GM19397 (cell line): Measurements from ENCODE around the gene STAP1.
A peak's percentile ranks its signal among the peaks of the same experiment; 100 is the strongest.

Experiments
- ATAC-seq: cut with Tn5 transposase; IDR thresholded peaks from one replicate; pipeline ENCODE4 v1.9.1; 2021; ENCODE audit warnings: mild to moderate bottlenecking, moderate library complexity; ENCODE audit not compliant: unreplicated experiment

The STAP1 gene

DNA sequence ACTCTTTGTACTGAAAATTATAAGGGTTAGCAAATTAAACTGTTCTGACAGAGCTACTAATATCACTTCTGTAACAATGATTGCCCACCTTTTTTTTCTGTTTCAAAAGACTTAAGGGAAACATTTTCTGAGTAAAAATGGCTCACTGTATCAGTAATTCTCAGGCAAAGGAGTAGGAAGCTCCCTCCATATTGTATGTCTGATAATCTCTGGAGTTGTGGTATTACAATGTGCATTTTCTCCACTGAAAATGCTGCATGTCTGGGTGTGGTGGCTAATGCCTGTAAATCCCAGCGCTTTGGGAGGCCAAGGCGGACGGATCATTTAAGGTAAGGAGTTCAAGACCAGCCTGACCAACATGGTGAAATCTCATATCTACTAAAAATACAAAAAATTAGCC is 4.4 kb upstream of the STAP1 start:
- no peak for ATAC-seq

DNA sequence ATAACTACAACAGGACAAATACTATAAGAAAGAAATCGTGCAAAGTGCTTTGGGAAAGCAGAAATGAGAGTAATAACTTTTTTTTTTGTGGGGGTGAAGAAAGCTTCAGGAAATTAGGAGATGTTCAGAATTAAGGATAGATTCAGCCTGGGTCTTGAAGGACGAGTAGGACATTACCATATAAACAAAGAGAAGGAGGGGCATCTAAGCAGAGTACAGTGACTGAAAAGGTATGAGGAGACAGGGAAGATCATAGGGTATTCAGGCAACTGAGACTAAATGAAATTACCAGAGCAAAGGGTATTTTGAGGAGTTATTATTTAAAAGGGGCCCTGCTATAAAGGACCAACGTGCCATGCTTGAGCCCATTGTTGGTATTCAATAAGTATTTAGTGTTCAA is 3.1 kb upstream of the STAP1 start:
- ATAC-seq = no peak

DNA sequence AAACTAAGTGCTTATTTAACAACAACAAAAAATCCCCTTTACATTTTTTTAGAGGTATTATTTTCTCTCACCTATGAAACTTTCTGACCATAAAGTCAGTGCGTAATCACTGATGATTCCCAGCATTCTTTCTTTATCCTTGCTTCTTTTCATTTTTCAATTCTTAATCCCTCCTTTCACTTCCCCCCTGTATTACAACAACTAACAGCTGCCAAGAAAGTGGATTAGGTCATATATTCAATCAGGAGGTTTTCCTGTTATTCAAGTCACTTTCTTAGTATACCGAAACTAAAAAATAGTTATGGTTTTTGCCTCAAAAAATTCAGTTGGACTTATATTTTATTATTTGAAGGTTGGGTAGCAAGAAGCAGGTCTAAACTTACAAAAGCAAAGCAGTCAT is 2.1 kb upstream of the STAP1 start:
- ATAC-seq = no peak

DNA sequence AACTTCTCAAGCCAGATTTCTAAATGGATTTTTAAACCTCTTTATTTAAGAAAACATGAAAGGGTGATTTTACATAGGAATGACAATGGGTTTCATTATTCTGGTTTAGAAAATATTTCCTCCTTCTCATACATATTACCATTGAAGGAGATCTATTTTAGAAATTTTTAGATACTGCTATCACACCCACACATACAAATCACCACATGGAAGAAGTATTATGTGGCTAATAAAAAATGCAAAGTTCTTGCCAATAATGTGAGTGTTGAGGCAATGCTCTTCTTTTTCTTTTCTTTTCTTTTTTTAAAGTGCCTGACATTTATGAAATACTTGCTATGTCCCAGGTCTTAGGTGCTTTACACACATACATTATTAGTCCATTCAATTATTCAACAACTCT is 6.8 kb downstream of the STAP1 start:
- ATAC-seq = no peak

DNA sequence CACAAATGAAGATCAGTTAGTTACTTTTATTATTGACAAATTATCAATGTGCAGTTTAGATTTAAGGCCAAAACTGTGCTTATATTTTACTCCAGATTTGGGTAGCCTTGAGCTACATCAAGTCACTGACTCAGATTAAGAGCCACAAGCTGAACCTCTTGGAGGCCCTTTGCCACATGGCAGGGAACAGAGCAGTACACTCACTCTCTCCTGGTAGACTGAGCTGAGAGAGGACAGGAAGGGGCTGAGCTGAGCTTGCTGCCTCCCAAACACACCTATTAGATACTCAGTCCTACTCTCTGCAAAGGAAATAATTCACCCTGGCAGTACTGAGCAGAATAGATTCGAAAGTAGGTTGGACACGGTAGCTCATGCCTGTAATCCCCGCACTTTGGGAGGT is 7.8 kb downstream of the STAP1 start:
- no peak for ATAC-seq

DNA sequence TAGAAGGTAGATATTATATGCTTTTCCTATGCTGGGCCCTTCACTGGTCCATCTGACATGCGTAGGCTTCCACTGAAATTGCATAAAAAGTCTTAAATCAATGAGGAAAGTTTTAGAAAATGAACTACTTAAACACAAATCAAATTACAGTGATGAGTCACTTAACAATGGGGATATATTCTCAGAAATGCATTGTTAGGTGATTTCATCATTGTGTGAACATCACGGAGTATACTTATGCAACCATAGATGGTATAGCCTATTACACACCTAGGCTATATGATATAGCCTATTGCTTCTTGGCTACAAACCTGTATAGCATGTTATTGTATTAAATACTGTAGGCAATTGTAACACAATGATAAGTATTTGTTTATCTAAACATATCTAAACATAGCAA is 10.3 kb downstream of the STAP1 start:
- ATAC-seq = no peak

DNA sequence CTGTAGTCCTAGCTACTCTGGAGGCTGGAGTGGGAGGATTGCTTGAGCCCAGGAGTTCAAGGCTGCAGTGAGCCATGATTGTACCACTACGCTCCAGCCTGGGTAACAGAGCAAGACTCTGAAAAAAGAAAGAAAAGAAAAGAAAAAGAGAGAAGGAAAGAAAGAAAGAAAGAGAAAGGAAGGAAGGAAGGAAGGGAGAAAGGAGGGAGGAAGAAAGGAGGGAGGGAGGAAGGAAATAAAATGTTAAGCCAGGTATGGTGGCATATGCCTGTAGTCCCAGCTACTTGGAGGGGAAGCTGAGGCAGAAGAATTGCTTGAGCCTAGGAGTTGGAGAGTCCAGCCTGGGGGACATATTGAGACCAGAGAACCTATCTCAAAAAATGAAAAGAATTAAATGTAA is 12.0 kb downstream of the STAP1 start:
- ATAC-seq = no peak

DNA sequence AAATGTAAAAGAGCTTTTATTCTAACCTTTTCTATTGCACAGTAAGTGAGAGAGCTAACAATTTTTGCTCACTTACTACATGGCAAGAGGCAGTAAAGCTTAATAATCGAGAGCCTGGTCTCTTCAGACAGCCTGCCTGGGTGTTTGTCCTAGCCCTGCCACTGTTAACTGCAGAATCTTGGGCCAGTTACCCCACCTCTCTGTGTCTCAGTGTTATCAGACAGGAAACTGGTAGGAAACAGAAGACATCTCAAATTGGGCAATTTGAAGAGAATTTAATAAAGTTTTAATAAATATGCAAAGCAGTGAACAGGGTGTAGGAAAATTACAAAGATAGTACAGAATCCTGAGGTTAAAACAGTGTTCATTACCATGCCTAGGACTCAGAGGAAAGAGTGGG is 13.4 kb downstream of the STAP1 start:
- ATAC-seq = no peak

DNA sequence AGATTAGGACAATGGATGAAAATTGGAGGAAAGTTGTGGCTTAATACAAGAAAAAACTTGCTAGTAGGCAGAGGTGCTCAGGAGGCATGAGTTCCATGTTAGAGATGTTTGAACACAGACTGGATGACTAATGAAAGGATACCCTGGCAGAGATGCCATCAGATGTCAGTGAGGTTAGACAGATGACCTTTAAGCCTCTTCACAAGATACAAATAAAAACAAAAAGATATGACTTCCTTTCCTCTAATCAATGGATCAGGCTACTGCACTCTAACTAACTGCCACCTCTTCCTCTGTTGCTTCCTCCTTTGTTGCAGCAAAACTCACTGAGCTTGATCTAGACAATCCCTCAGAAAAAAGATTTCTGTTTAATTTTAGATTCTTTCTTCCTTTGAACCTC is 14.7 kb downstream of the STAP1 start:
- ATAC-seq = no peak

DNA sequence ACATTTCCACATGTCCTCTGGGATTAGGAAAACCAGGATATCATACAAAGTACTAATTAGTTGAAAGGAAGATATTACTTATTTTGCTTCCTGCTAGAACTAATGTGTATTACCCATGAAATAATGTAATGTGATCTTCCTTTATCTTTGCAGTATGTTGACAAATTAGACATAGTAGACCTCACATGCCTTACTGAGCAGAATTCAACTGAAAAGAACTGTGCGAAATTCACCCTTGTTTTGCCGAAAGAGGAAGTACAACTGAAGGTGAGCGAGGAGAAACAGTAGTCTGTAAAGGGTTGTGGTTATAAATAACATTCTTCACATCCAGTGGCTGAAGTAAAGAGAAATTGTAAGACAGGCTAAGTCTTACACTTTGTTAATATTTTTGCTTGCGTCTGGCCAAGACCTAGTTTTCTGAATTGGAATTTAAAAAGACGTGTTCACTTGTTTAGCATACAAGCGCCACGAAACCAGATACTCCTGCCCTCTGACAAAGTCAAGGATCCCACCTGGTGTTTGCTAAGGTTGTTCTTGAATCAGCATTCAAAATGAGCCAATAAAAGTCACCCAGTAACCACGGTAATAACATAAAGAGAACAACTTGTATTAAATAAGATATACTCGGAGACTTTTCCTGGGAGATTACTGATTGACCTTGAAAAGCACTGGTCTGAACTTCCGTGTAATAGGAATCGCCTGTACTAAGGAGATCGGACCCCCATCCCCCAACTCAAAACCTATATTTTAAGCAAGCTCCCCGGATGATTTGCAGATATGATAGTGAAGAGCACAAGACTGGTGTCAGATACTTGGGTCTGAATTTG is 16.9 kb downstream of the STAP1 start:
- peak; percentile 94 for ATAC-seq

DNA sequence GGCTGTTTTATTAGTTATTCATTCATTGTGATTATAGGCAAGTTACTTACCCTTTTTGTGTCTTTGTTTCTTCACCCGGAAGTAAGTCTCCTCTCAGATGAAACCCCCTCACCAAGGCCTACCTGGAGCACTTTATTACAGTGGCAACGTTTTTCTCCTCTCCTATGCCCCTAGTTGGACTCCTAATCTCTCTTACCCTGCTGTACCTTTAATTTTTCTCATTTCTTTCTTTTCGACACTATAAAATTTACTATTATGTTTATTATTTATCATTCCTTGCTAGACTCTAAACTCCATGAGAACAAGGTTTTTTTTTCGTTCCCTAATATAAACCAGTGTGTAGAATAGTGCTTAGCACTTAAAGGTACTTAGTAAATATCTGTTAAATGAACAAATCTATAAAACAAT is 17.5 kb downstream of the STAP1 start:
- no peak for ATAC-seq

DNA sequence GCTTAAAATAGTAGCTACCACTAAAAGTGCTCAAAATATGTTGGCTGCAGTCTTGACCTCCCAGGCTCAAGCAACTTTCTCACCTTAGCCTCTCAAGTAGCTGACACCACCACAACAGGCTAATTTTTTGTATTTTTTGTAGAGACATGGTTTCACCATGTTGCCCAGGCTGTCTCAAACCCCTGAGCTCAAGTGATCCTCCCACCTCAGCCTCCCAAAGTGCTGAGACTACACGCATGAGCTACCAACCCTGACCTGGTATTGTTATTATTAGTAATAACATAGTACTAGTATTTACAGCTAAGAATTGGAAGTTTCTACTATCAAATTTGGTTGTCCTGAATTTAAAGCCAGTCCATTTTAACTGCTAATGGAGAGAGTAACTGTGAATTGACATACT is 18.0 kb downstream of the STAP1 start:
- no peak for ATAC-seq

DNA sequence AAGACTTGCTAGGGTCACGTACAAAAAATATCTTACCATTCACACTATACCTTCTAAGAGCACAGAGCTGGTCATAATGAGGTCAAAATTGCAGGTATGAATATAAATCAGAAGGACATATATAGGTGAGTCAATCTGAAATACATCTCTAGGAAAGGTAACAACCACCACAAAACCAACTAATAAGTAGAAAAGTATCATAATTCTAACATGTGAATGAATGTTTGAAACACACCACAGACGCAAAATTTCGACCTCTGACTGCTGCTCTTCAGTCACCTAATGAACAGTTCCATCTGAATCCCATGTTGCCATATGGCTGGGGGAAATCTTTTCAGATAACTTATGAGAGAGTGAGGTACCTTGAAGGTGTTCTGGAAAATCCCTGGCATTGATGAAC is 22.1 kb downstream of the STAP1 start:
- peak; percentile 38 for ATAC-seq

DNA sequence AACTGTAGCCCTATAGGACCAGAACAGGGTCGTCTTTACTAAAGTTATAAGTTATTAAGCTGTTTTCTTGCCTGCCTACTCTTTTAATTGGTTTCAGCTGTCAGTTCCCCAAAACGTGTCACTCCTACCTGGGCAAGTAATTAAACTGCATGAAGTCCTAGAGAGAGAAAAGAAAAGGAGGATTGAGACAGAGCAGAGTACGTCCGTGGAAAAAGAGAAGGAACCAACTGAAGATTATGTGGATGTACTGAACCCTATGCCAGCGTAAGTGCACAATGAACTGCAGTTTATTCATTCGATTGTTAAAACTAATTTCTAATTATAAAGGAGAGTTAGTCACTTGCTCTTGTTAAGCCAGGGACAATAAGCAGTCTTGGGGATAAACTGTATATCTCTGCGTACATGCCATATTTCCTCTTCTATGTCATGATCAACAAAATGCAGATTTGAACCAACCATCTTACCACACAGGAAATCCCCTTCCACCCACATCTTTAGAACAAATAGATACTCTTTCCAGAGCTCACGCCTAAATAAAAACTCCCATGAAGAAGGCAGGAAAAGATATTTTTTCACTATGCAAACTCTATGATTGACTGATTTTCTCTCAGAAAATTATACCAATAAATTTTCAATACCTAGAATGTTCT is 22.8 kb downstream of the STAP1 start:
- peak; percentile 44 for ATAC-seq

DNA sequence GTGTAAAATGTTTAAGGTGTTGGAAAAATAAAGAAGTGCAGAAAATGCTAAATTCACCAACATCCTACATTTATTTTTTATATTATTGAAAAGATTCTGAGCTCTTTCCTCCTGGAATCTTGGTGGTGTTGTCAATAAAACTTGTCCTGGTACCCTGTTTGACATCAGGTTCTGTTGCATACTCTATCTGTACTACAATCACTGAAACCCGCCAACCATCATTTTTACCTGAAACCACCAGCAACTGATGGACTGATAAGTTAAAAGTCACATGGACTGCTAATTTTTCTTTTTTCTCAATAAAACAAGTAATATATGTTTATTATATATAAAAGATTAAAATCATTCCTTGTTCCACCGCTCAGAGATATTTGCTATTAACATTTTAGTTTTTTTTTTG is 23.4 kb downstream of the STAP1 start:
- no peak for ATAC-seq

DNA sequence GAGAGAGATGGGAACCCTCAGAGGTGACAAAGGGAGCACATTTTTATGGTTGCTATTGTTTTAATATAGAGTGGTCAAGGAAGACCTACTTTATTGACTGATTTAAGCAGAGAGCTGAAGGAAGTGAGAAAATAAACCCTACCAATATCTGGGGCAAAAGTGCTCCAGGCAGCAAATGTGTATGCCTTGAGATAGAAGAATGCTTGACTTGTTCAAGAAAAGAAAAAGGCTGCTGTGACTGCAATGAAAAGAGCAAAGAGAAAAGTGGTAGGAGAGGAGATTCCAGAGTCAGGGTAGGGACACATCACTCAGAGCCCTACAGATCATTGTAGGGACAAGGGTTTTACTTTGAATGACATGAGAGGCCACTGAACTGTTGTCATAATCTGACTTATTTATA is 26.0 kb downstream of the STAP1 start:
- ATAC-seq = no peak

DNA sequence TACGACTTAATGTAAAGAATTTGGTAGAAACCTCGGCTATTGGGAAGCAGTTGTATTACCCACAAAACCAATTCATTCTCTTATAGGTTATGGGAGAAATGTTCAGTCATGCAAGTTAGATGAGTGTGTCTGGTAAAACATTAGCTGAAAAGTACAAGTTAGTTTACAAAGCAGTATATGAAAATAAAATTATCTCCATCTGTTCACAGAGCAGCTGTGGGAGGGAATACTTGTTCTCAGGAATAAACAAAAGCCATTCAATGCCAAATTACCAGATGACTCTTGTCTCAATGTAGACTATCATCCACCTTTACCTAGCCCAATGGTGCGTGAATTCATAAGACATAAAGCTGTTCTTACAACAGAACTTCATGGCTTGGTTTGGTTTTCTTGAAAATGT is 28.6 kb downstream of the STAP1 start:
- no peak for ATAC-seq

DNA sequence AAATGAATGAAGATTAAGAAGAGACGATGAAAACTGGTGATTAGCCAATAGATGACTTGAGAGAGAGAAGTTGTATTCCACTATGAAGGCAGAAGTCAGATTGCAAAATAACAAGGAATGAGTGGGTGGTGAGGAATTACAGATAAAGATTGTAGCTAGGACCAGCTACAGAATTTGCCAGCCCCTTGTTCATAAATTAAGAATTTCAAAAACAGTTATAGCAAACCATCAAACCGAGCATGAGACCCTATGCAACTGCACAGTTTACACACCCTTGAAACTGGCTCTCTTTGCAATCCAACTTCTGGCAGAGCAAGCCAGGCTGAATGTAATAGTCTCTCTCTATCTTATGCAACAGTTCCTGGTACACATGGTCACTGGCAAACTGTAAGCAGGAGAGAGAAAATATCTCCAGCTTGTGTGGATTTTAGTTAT is 35.2 kb downstream of the STAP1 start:
- ATAC-seq = no peak

DNA sequence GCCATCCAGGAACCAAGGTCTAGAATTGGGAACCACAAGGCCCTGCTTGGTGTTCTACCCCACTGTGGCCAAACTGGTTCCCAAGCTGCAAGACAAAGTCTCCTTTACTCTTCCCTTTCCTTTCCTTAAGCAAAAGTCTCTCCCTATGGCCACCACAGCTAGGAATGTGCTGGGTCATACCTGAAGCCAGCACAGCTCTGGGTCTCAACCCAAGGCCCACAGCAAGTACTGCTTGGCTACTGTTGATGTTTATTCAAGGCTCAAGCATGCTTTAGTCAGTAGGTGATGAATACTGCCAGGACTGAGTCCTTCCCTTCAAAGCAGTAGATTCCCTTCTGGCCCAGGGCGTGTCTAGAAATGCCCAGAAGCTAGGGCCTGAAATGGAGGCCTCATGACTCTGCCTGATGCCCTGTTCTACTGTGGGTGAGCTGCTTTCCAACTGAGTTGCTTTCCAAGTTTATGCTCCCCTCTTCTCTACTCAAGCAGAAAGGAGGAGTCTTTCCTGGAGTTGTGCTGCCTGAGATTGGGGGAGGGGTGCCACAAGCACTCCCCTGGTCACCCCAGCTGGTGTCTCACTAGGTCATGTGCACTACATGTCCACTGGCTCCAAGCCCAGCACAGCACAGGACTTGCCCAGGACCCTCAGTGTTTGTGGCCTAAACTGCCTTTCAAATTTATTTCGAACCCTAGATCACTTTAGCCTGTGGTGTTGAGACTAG is 44.9 kb downstream of the STAP1 start:
- ATAC-seq = no peak

DNA sequence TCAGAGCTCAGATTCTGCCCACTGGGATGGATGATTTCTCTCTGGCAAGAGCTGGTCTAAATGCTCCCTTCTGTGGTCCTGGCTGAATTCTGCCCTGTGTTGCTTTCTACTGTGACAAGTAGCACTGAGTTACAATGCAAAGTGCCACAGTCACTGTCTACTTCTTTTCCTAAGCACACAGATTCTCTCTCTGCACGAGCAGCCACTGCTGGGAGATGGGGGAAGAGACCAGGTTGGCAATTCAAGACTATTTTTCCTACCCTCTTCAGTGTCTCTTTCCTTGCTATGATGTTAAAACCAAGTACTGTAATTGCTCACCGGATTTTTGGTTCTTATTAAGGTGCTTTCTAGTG is 45.5 kb downstream of the STAP1 start:
- ATAC-seq = no peak

DNA sequence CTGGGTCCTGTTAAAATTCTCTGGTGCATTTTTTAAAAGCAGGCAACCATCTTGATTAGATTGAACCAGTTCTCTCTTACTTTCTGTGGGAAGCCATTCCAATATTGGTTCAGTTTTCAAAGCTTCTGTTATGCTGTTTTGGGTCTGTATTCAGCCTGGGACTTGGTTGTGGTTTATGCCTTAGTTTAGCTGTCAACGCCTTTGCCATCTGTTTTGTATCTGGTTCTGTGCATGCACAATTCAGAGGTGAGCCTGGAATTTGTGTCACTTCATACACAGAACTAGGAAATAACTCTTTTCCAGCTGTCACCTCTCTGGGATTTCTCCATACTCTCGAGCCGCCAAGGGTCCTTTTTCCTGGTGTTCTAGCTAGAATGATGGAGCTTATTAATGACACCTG is 46.2 kb downstream of the STAP1 start:
- no peak for ATAC-seq

DNA sequence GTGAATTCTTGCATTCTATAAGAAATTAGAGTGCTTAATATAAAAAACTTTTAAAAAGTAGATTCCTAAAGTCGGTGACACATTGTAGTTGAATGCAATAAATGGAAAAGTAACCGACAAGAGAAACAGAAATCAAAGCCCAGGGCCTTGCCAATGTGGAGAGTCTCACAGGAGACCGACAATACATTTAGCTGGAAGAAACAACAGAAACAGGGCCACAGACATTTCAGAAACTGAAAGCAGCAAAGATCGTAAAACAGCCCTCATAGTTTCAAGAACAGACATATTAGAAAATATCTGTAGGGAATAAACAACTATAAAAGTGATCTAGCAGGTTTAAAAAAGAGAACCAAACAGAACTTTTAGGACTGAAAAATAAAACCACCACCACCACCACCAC is 49.5 kb downstream of the STAP1 start:
- no peak for ATAC-seq
